GM18499 (cell line): ENCODE measurements around the gene HPCAL1.

Experiments used
- ATAC-seq: cut with Tn5 transposase; IDR thresholded peaks from one replicate; pipeline ENCODE4 v1.9.1; 2021; ENCODE audit warnings: moderate number of reproducible peaks; ENCODE audit not compliant: insufficient read depth, unreplicated experiment

The HPCAL1 gene

GRCh38 chr2:10413503-10413902, 110.8 kb downstream of the HPCAL1 start:
- ATAC-seq, result no peak

GRCh38 chr2:10413991-10414451, 111.3 kb downstream of the HPCAL1 start:
- no peak for ATAC-seq

- no peak for ATAC-seq
Observed at GRCh38 chr2:10414591-10414990, 111.9 kb downstream of the HPCAL1 start.

GRCh38 chr2:10415048-10415447, 112.3 kb downstream of the HPCAL1 start:
- no peak for ATAC-seq

GRCh38 chr2:10415640-10416039, 112.9 kb downstream of the HPCAL1 start:
- no peak for ATAC-seq

GRCh38 chr2:10417551-10418335, 115.0 kb downstream of the HPCAL1 start:
- no peak for ATAC-seq

- ATAC-seq, result no peak
Observed at GRCh38 chr2:10419553-10420257, 117.0 kb downstream of the HPCAL1 start.

- no peak for ATAC-seq
Observed at GRCh38 chr2:10422251-10422650, 119.5 kb downstream of the HPCAL1 start.

GRCh38 chr2:10422732-10423399, 120.2 kb downstream of the HPCAL1 start:
- no peak for ATAC-seq

GRCh38 chr2:10423400-10423774, 120.7 kb downstream of the HPCAL1 start:
- ATAC-seq, result no peak

GRCh38 chr2:10424051-10424450, 121.3 kb downstream of the HPCAL1 start:
- ATAC-seq, result no peak

GRCh38 chr2:10424916-10425505, 122.3 kb downstream of the HPCAL1 start:
- no peak for ATAC-seq

GRCh38 chr2:10425699-10426098, 123.0 kb downstream of the HPCAL1 start:
- ATAC-seq, result no peak

GRCh38 chr2:10426726-10427617, 124.3 kb downstream of the HPCAL1 start:
- no peak for ATAC-seq

GRCh38 chr2:10427618-10427949, 124.9 kb downstream of the HPCAL1 start:
- ATAC-seq, result no peak

GRCh38 chr2:10428355-10428754, 125.7 kb downstream of the HPCAL1 start:
- no peak for ATAC-seq

- no peak for ATAC-seq
Observed at GRCh38 chr2:10428924-10429323, 126.2 kb downstream of the HPCAL1 start.

GRCh38 chr2:10430886-10431622, 128.3 kb downstream of the HPCAL1 start:
- ATAC-seq, result no peak

GRCh38 chr2:10431797-10432196, 129.1 kb downstream of the HPCAL1 start:
- ATAC-seq, result no peak
